GM18507 (cell line): Measurements from ENCODE around the gene ZNF423.

ENCODE experiments used
- DNase-seq: peaks from one replicate; pipeline ENCODE4 v3.0.0; 2011; ENCODE audit warnings: low read depth; ENCODE audit not compliant: insufficient read length; ENCODE audit errors: extremely low spot score
- FAIRE-seq: peaks from 2 replicates; lab custom pipeline; 2011; peaks lifted over from hg19 to GRCh38; lab: Jason Lieb, UNC

The ZNF423 gene

DNA sequence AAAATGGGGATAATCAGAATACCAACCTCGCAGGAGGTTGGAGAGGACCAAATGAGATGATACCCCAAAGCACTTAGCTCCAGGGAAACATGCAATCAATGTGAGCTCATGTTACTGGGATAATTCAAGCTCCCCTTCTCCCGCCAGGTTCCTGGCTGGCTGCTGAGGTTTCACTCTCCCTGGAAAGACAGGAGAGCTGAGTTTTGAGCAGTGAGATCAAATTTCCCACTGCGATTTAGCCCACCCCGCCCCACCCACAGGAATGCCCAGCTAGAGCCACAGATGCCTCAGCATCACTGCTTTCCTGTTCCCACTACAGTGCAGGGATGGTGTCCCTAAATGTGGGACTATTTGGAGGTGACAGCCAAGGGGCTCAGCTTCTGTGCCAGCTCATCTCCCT, 56.7 kb downstream of the ZNF423 start:
- no peak for FAIRE-seq
- no peak for DNase-seq

- DNase-seq: no peak
- no peak for FAIRE-seq
These were observed 60.4 kb downstream of the ZNF423 start for GRCh38 chr16:49795513-49795912.

GRCh38 chr16:49793244-49793643, 62.7 kb downstream of the ZNF423 start:
- DNase-seq (no peak), FAIRE-seq (no peak)

GRCh38 chr16:49789616-49790015, 66.3 kb downstream of the ZNF423 start:
- DNase-seq: no peak

GRCh38 chr16:49788986-49789385, 66.9 kb downstream of the ZNF423 start:
- no peak for FAIRE-seq
- DNase-seq: no peak

More at GRCh38 chr16:49789616-49790015, 66.3 kb downstream of the ZNF423 start:
- FAIRE-seq: no peak

DNA sequence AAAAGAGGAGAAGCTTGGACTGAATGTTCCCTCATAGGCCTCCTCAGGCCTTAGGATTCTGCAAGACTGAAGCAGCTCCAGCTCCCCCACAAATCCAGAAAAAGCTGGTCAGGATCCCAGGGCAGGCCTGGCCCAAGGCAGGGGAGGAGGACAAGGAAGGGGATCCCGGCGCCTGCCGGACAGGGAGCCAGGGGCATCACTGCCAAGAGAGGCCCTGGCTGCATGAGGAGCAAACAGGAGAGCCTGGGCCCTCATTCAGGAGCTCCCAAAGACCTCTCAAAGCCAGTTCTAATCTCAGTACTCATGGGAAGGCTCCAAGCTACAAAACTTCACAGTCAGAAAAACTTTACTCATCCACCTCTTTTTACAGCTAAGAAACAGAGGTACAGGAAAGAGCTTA, 67.3 kb downstream of the ZNF423 start:
- DNase-seq (no peak), FAIRE-seq (no peak)

GRCh38 chr16:49786926-49787557, 68.9 kb downstream of the ZNF423 start:
- FAIRE-seq (no peak), DNase-seq (no peak)

- no peak for FAIRE-seq
- no peak for DNase-seq
These were observed 69.9 kb downstream of the ZNF423 start for GRCh38 chr16:49785970-49786369.

GRCh38 chr16:49782405-49782804, 73.5 kb downstream of the ZNF423 start:
- no peak for DNase-seq
- FAIRE-seq: no peak

- FAIRE-seq: no peak
- no peak for DNase-seq
These were observed 74.5 kb downstream of the ZNF423 start for GRCh38 chr16:49781401-49781800.

DNA sequence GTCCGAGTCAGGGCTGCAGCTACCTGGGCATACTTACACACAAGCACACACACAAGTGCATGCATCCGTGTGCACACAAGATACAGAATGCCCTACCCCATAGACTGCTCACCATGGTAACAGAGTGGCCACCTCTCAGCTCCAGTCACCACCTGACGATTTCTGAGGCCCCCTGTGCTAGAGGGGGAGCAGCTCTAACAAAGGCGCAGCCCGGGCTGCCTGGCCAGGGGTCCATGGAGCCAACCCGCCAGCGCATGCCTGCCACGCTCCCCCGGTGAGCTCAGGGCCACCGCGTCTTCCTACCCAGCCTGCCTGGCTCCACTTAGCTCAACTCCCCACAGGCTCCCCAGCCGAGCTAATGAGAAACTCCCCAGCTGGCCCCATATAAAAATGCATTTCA, 75.5 kb downstream of the ZNF423 start:
- no peak for DNase-seq
- FAIRE-seq: no peak

DNA sequence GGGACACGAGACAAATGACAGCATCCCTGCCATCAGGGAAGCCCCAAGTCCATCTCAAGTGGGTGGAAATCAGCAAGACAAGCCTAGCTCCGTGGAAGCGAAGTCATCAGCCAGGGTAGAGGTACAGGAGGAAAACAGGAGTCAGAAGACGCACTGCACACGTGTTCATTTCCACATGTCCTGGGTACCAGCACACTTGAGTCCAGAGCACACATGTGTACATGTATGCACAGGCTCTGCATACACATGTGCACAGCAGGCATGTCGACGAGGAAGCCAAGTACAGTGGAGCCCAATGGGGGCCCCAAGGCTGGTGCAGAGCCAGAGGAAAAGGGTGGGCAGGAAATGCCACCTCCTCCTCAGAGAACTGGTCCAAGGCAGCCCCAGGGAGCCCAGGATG, 75.9 kb downstream of the ZNF423 start:
- FAIRE-seq (no peak), DNase-seq (no peak)

DNA sequence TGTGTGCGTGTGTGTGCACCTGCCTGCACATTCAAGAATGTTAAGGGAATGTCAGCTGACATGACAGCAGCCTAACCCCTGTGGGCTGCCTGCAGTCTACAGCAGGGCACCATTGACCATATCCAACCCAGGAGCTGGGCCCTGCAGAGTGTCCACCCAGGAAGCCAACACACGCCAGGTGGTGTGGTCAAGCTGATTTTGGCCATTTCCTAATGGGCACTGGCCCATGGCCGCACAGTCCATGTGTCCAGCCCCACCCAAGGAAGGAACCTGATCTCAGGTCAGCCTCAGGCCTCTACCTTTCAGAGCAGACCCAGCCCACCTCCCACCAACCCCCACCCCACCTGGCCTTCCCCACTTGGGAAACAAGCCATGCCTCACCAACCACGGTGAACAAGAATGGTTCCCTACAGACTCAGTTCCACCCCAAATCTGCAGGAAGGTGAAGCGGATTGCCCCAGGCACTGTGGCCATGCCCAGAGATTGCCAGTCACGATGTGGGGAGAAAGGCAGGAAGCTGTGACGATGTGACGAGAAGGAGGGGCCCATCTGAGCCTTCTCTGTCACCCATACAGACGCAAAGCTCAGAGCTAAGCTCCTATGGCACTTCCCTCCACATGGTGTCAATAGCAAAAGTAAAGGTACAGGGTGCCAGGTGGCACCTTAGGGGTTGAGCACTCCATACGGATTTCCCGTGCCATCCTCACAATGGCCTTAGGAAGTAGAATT, 77.5 kb downstream of the ZNF423 start:
- FAIRE-seq (no peak), DNase-seq (no peak)

DNA sequence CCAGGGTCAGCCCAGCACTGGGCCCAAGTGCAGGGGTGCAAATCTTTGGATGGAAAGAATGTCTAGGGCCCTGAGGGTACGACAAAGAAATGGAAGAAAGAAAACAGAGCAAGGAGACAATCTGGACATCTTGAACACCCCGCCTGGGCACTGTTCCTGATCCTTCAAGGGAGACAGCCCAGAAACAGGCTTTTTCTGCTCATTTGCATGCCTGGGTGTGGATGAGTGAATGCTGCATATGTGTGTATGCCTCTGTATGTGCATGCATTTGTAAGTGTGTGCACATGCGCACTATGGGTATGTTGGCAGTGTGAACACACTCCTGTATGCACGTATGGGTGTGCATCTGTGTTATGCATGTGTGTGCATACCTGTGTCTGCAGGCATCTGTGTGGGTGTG, 79.2 kb downstream of the ZNF423 start:
- DNase-seq: no peak
- FAIRE-seq: no peak

DNA sequence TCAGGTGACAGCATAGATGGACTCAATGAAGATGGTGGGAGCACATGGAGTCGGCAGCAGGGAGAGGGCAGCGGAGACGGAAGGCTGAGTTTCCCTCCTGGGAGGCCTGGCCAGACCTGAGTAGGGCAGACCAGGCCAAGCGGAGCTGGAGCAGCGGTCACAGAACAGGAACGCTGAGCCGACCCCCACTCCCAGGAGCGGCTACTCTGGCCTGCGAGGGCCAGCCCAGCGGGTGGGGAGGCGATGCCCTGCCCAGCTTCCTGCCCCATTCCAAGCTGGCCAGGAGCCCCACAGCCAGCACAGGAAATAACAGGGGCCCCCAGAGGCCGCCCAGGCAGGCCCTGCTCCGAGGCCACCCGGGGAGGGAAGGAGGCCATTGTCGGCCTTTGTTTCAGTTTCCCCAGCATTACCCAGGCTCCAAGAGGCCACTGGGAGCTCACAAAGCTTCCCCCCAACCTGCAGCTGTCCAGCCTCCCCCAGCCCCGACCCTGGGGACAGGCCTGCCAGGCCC, 79.8 kb downstream of the ZNF423 start:
- FAIRE-seq (no peak), DNase-seq (no peak)

DNA sequence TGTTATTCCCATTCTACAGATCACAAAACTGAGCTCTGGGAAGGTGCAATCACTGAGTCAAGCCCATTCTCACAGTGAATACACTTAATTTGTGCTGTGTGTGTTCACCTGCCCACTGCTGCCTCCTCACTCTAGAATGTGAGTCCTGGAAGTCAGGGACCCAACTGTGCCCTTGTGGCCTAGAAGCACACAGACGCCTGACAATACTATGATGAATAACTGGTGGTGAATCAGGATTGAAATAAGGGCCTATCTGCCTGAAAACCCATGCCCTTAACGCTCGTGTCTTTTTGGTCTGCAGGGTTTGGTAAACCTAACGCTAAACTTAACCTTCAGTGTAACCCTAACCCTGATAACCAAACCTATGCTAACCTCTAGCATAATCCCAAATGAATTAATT, 80.3 kb downstream of the ZNF423 start:
- no peak for DNase-seq
- no peak for FAIRE-seq

DNA sequence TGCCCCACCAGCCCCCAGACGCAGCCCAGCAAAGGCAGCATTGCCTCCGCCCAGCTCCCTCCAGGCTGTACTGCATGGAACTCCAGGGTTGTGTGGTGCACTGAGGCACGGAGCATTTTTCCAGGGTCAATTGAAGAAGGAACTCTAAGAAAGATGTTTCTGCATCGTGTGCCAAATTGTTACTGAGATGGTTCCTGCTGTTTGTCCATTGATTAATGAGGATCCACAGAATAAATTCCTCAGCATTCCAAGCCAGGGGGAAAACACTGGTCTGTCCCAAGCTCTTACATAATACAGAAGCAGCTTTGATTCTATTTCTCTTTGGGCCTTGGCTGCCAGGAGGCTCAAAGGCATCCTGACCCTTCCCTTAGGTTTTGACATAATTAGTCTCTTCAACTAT, 80.9 kb downstream of the ZNF423 start:
- no peak for DNase-seq
- no peak for FAIRE-seq

DNA sequence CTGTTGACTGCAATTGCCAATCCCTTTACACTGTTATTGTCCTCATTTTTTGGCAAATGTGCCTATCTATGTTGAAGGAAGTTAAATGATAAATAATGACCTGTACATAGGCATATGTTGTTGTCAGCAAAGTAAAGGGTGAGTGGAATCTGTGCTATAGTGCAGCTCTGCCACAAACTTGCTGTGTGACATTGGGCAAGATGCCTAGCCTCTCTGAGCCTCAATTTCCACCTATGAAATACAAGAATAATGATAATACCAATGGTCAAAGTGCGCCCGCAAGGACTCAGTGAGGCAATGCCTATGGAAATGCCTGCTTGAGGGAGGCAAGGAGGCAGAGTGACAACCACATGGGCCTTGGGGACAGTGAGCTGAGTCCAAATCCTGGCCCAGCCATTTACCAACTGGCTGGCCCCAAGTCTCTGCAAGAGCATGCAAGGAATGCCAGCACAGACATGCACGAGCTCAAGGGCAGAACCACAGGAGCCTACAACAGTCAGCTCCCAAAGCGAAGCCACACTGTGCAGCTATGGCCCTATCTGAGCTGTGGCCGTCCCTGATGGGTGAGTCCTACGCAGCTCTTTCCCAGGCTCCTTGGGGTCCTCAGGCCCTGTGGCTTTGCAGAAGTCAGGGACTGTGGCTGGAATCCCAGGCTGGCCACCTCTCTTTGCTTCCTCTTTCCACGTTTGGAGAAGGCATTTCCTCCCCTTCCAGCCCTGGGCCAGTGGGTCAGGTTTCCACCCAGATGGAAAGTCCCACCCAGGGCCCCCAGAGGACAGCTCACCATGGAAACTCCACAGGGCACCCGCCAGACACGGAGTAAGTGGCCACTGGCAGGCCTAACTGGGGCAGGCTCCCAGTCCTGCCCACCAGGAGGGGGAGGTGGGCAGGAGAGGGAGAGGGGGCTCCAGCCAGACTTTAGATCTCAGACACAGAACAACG, 82.1 kb downstream of the ZNF423 start:
- DNase-seq (no peak), FAIRE-seq (no peak)

DNA sequence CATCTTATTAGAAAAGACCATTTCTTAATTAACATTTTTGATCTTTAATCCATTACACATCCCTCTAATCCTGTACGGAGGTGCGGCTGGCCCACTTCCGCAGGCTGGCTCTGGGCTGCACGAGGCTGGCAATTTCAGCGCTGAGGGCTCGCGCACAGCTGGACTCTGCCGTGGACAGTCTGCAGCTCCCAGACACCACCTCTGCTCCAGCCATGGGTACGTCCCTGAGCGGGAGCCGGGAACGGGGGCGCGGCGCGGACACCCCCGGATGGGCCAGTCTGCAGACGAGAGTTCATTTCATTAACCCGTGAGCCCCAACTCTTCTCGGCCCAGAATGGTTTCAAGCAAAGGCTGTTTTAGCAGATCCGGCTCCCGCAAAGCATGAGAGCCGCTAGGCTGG, 87.9 kb downstream of the ZNF423 start:
- DNase-seq (no peak), FAIRE-seq (no peak)

- FAIRE-seq (no peak), DNase-seq (no peak)
These were observed 88.5 kb downstream of the ZNF423 start for GRCh38 chr16:49767414-49767813.
